ENCODE measurements around the gene SOX8. TPM values are rescaled to one million over a fixed set of nuclear protein-coding genes. Genes with fewer than 3 reads are reported as not detected.

The SOX8 gene
- total RNA-seq, 4 donors from 2014 or later: under 0.01 to 6.4 (median 1.1) TPM; not detected in 1

DNA sequence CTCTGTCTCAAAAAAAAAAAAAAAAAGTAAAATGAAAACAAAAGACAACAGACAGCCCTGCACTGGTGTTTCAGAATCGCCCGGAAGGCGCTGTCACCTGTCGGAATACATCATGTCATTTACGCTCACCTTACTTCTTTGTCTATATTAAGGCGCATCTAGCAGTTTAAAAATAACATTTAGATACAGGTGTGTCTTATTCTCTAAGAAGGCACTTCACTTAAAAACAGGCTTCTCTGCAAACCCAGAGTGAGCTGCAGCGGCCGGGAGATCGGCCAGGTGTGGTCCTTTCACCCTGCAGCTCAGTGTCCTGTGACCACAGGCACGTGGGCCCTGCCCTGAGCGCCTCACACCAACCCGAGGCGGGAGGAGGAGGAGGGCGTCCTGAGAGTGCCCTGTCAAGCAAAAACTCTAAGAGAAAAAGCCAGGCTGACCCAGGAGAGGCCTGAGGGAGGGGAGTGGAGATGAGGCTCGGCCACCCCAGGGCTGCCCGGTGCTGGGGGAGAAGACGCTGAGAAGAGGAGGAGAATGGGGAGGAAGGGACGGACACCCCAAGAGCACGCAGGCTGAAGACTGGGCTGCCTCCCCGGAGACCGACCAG, 7.5 kb upstream of the SOX8 start:
- Histone ChIP-seq H3K27me3 (no peaks in the 10 kb centered on the region), H3K27ac (no peak overlapping the region), H3K4me3 (no peak overlapping the region), H3K4me1 (peaks cover 0 to 6% of the 10 kb centered on the region in 2 donors), H3K36me3 (no peaks in the 10 kb centered on the region), H3K9me3 (no peaks in the 10 kb centered on the region)
- TF ChIP-seq, protein P1, sequence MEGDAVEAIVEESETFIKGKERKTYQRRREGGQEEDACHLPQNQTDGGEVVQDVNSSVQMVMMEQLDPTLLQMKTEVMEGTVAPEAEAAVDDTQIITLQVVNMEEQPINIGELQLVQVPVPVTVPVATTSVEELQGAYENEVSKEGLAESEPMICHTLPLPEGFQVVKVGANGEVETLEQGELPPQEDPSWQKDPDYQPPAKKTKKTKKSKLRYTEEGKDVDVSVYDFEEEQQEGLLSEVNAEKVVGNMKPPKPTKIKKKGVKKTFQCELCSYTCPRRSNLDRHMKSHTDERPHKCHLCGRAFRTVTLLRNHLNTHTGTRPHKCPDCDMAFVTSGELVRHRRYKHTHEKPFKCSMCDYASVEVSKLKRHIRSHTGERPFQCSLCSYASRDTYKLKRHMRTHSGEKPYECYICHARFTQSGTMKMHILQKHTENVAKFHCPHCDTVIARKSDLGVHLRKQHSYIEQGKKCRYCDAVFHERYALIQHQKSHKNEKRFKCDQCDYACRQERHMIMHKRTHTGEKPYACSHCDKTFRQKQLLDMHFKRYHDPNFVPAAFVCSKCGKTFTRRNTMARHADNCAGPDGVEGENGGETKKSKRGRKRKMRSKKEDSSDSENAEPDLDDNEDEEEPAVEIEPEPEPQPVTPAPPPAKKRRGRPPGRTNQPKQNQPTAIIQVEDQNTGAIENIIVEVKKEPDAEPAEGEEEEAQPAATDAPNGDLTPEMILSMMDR (IDR thresholded peaks at IDR 0.05): no peak
- no peak for TF ChIP-seq POLR2A (IDR thresholded peaks at IDR 0.05)
- DNase-seq: no peak
- intact Hi-C loops (cut with DNase I; ENCODE audit: low total_unique reads): no loop called here

DNA sequence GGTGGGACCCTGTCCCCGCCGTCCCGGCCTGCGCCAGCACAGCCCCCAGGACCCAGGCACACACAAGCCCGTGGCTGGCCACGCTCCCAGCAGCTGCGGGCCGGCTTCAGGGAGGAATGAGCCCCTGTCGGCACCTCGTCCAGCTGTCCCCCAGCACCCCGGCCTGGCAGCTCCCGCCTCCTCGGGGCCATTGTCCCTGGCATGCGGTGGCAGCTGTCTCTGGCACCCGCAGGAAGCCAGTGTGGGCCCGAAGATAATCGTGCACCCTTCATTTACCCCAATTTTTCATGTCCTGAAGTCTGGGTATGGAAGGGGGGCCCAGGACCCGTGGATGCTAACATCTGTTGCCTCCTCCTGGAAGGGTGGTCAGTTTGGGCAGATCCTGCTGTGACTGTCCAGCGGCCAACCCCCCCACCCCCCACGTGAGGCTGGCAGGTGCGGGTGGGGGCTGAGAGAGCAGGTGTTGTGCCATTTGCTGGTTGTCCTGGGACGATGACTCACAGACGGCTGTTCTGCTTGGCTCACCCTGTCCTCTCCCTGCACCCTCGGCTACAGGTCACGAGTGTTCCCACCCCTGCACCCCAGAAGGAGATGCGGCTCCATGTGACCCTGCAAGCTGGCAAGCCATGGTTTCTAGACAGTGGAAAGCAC, 6.8 kb upstream of the SOX8 start:
- no peak for DNase-seq
- Histone ChIP-seq H3K9me3 (no peaks in the 10 kb centered on the region), H3K4me1 (peaks cover 0 to 3% of the 10 kb centered on the region in 2 donors), H3K4me3 (no peak overlapping the region), H3K36me3 (no peaks in the 10 kb centered on the region), H3K27me3 (no peaks in the 10 kb centered on the region), H3K27ac (no peak overlapping the region)
- intact Hi-C loops (cut with DNase I; ENCODE audit: low total_unique reads): no loop called here
- TF ChIP-seq POLR2A (IDR thresholded peaks at IDR 0.05): no peak
- TF ChIP-seq, protein P1 (IDR thresholded peaks at IDR 0.05): no peak

DNA sequence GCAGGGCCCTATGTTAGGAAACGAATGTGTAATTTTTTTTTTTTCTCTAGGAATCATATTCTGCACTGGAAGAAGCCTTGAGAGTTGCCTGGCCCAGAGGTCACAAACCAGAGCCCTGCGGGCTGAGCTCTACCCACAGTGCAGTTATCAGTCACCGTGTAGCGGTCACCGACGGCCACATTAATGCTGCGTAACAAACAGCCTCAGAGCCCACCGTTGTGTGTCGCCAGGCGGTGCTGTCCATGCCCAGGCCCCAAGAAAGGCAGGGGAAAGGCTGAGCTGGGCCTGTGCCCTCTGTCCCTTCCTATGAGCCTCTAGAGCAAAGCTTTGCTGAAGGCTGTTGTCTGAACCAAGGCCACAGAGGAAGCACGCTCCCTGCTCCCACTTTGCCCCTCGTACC, 6.3 kb upstream of the SOX8 start:
- intact Hi-C loops (cut with DNase I; ENCODE audit: low total_unique reads): no loop called here
- no peaks in the 10 kb centered on the region for H3K9me3 ChIP-seq
- DNase-seq: no peak
- peaks cover 0 to 6% of the 10 kb centered on the region in 2 donors for H3K4me1 ChIP-seq
- H3K27ac ChIP-seq: no peak overlapping the region
- no peak for TF ChIP-seq POLR2A (IDR thresholded peaks at IDR 0.05)
- TF ChIP-seq, protein P1 (IDR thresholded peaks at IDR 0.05): no peak
- peaks cover 0 to under 1% of the 10 kb centered on the region in 2 donors for H3K27me3 ChIP-seq
- no peak overlapping the region for H3K4me3 ChIP-seq
- no peaks in the 10 kb centered on the region for H3K36me3 ChIP-seq

DNA sequence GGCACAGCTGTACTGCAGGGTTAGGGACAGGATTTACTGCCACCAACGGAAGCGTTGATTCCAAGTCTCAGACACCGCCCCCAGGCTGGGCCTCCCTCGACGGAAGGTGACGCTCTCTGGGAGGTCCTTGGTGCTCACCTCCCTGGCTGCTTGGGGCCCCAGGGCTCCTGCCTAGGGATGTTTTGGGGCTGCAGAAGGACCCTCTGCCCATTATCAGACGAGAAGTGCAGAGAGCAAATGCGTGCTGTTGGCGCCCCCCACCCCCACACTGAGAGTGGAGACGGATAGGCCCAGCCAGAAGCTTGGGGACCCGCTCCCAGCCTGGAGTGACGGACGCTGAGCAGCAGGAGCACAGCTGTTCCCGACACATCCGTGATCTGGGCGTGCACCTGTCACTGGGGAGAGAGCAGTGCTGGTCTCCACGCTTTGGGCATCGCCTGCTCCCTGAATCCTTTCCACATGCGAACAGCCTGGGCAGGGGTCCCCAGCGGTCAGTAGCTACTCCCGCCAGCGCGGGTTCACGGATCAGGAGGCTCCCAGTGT, 5.1 kb upstream of the SOX8 start:
- H3K4me3 ChIP-seq: no peak overlapping the region
- H3K4me1 ChIP-seq: peaks cover 0 to 11% of the 10 kb centered on the region in 2 donors
- peaks cover 0 to 5% of the 10 kb centered on the region in 2 donors for H3K27me3 ChIP-seq

More for the DNA sequence above, 5.1 kb upstream of the SOX8 start:
- intact Hi-C loops (cut with DNase I; ENCODE audit: low total_unique reads): no loop called here
- H3K9me3 ChIP-seq: no peaks in the 10 kb centered on the region
- DNase-seq: no peak
- H3K36me3 ChIP-seq: no peaks in the 10 kb centered on the region
- H3K27ac ChIP-seq: no peak overlapping the region
- TF ChIP-seq, protein P1 (IDR thresholded peaks at IDR 0.05): no peak
- TF ChIP-seq POLR2A (IDR thresholded peaks at IDR 0.05): no peak
